HepG2 (cell line): ENCODE measurements around the gene RAB36. TPM values are rescaled to one million over a fixed set of nuclear protein-coding genes. Genes with fewer than 3 reads are reported as not detected.

ENCODE experiments used
- ATAC-seq: fragments of 200-7000 bp; cut with Tn5 transposase; 3 replicates; pipeline ENCODE4 v1.9.1; 2020; ENCODE audit warnings: mild to moderate bottlenecking, moderate library complexity
- BruUV-seq: library from RNA; stranded (reverse); fragments of 400-500 nt; replicated peaks from 2 replicates; lab custom pipeline; 2021; lab: Mats Ljungman, UMichigan
- CTCF ChIA-PET: fragments of 300-600 bp; formaldehyde crosslinking; extraction: SDS; loops from one replicate; lab custom pipeline; 2021; ENCODE audit warnings: low total read pairs, inconsistent platforms, low intra/inter-chr PET ratio; lab: Yijun Ruan, JAX
- POLR2A ChIA-PET: fragments of 350-600 bp; sonication (Branson Sonifier 250); formaldehyde crosslinking; loops from one replicate; lab custom pipeline; 2020; ENCODE audit warnings: antibody characterized with exemption, inconsistent platforms; lab: Yijun Ruan, JAX
- DNase-seq: peaks from one replicate; pipeline ENCODE4 v3.0.0-alpha.2; 2015; ENCODE audit warnings: low spot score
- FAIRE-seq: peaks from 3 replicates; lab custom pipeline; 2011; peaks lifted over from hg19 to GRCh38; lab: Jason Lieb, UNC
- H2AFZ ChIP-seq: one replicate; pipeline ENCODE4 v1.6.1; 2011; ENCODE audit warnings: low read length, inconsistent platforms
- H3K27ac ChIP-seq: fragments of 300-600 bp; 3 replicates; pipeline ENCODE4 v1.8.0; 2011; ENCODE audit warnings: mixed run types, mild to moderate bottlenecking, mixed read lengths, low read length, inconsistent platforms; ENCODE audit not compliant: insufficient read depth; ENCODE audit errors: extremely low read length
- H3K27me3 ChIP-seq, 2 experiments: fragments of 200-600 bp in 1 of 2; 2 replicates in 1 of 2; 3 replicates in 1 of 2; pipeline versions ENCODE4 v1.6.0 to v1.8.0; 2011; ENCODE audit warnings: low read length in 2 of 2, mild to moderate bottlenecking in 2 of 2, moderate library complexity in 2 of 2, inconsistent platforms in 1 of 2; ENCODE audit not compliant: insufficient read depth in 2 of 2, control insufficient read depth in 1 of 2
- H3K36me3 ChIP-seq, 2 experiments: fragments of 200-600 bp in 1 of 2; replicated peaks in 1 of 2; 2 replicates in 1 of 2; 3 replicates in 1 of 2; pipeline versions ENCODE4 v1.5.1 to v1.8.0; 2011; ENCODE audit warnings: low read length in 2 of 2, inconsistent platforms in 1 of 2; ENCODE audit not compliant: insufficient read depth in 2 of 2, control insufficient read depth in 1 of 2
- H3K4me1 ChIP-seq: 2 replicates; pipeline ENCODE4 v1.5.1; 2012; ENCODE audit warnings: low read length, inconsistent platforms; ENCODE audit not compliant: insufficient read depth
- H3K4me2 ChIP-seq: 2 replicates; pipeline ENCODE4 v1.6.0; 2011; ENCODE audit warnings: low read depth, low read length, inconsistent platforms
- H3K4me3 ChIP-seq, 3 experiments: fragments of 200-600 bp in 1 of 3; sonication (generic), shearing (Covaris generic) in 1 of 3; replicated peaks in 1 of 3; 2 replicates each; pipeline ENCODE4 v1.5.1; 2011 to 2016; ENCODE audit warnings: low read length in 3 of 3, inconsistent platforms in 2 of 3, low read depth in 2 of 3, mild to moderate bottlenecking in 2 of 3, control low read depth in 1 of 3, mixed read lengths in 1 of 3; ENCODE audit not compliant: insufficient read depth in 1 of 3
- H3K79me2 ChIP-seq: one replicate; pipeline ENCODE4 v1.6.1; 2011; ENCODE audit warnings: low read length, inconsistent platforms; ENCODE audit not compliant: insufficient read depth
- H3K9ac ChIP-seq: 2 replicates; pipeline ENCODE4 v1.6.0; 2011; ENCODE audit warnings: mild to moderate bottlenecking, low read depth, low read length, inconsistent platforms; ENCODE audit not compliant: insufficient read depth
- H3K9me3 ChIP-seq: 2 replicates; pipeline ENCODE4 v1.5.1; 2012; ENCODE audit warnings: mild to moderate bottlenecking, low read length
- H4K20me1 ChIP-seq: 2 replicates; pipeline ENCODE4 v1.6.0; 2011; ENCODE audit warnings: inconsistent platforms, mild to moderate bottlenecking, low read length, moderate library complexity; ENCODE audit not compliant: insufficient read depth
- BCL6 ChIP-seq: IDR thresholded peaks from 2 replicates; pipeline ENCODE4 v1.6.1; 2016; ENCODE audit warnings: missing genetic modification reagents, missing compliant biosample characterization
- FOXA3 ChIP-seq: IDR thresholded peaks from 2 replicates; pipeline ENCODE4 v1.6.1; 2016; ENCODE audit warnings: missing genetic modification reagents, missing compliant biosample characterization
- HOXA9 ChIP-seq: sonication (generic); formaldehyde crosslinking; IDR thresholded peaks from 2 replicates; pipeline ENCODE4 v1.8.1; 2022; ENCODE audit warnings: missing genetic modification reagents, mild to moderate bottlenecking, moderate library complexity, borderline replicate concordance
- SRSF4 ChIP-seq: fragments of 200-400 bp; formaldehyde crosslinking; IDR thresholded peaks from one replicate; pipeline ENCODE4 v1.6.1; 2018; ENCODE audit warnings: mild to moderate bottlenecking, low read depth, low read length, moderate library complexity; ENCODE audit not compliant: poor library complexity, severe bottlenecking
- WGBS: methylation state at CpG from one replicate; pipeline ENCODE4 v1.1.6; 2017; ENCODE audit warnings: low lambda C conversion rate; 5-methylcytosine and 5-hydroxymethylcytosine counted together
- in situ Hi-C: cut with HindIII; loops from 2 replicates; pipeline ENCODE4 v1.10.0; 2017; ENCODE audit warnings: low pct_unique_long_range_greater_than_20kb; ENCODE audit not compliant: extremely low pct_ligation_motif_present
- intact Hi-C: fragments of 100-400 bp; cut with micrococcal nuclease; formaldehyde crosslinking; loops from one replicate; pipeline ENCODE4 v1.10.0; 2022; ENCODE audit not compliant: unreplicated experiment
- polyA plus RNA-seq, 8 experiments: library from polyadenylated mRNA; depleted of rRNA in 3 of 8; stranded (reverse) in 7 of 8; unstranded in 1 of 8; fragments of >200 nt; fragmentation: Illumina TruSeq in 4 of 8; extraction: Trizol in 4 of 8; gene quantifications; 2 replicates each; pipeline versions ENCODE4 v1.2.1 to v1.2.3, GENCODE V29; 2011 to 2016; ENCODE audit warnings: low read depth in 4 of 8, missing spikeins in 1 of 8, mixed read lengths in 1 of 8; ENCODE audit not compliant: insufficient read depth in 1 of 8
- total RNA-seq, 5 experiments: library from RNA; depleted of rRNA; stranded (reverse); fragments of >200 nt; fragmentation: Illumina TruSeq; extraction: Trizol; gene quantifications; 2 replicates each; pipeline ENCODE4 v1.2.3, GENCODE V29; 2016; ENCODE audit warnings: low read depth in 1 of 5
- TF ChIP-seq, protein P1 (sequence below): sonication (generic); formaldehyde crosslinking; IDR thresholded peaks from 2 replicates; pipeline ENCODE4 v1.4.0; 2020; ENCODE audit warnings: mild to moderate bottlenecking, missing genetic modification reagents
- TF ChIP-seq, protein P2 (sequence below): sonication (generic); formaldehyde crosslinking; IDR thresholded peaks from 2 replicates; pipeline ENCODE4 v1.4.0; 2020; ENCODE audit warnings: mild to moderate bottlenecking, missing genetic modification reagents
- TF ChIP-seq, protein P3 (sequence below): sonication (generic); formaldehyde crosslinking; IDR thresholded peaks from 2 replicates; pipeline ENCODE4 v1.4.0; 2020; ENCODE audit warnings: missing genetic modification reagents

Gene RAB36
- total and polyA plus RNA-seq, 2 of the 13 experiments (the other 11 are each of a cell fraction or from before 2014, with no cell fraction given): 0.24 to 0.86 TPM

DNA sequence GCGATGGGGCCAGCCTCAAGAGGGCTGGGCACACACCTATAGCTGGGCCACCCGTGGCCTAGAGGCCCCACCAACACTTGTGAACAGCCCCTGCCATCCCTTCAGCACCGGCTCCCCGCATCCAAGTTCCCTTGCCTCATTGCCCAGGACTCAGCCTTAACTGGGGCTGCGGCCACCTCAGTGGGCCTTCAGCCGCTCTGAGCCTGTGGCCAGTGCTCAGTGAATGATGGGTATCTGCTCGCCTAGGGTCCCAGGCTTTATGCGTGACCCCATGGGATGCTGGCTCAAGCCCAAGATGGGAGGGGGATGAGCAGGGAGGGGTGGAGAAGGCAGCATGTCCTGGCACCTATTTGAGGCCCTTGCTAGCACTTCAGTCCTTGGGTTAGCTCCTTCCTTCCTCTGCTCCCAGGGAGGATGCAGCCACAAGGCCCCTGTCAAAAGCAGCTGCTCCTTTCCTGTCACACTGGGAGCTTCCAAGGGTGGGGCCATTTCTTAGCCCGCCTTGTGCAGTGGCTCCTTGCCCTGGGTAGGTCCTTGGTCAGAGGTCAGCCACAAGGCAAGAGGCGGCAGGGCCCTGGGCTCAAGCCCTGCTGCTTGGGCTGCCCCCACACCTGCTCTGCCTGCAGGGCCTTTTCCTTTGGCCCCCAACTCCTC lies 43.1 kb upstream of the RAB36 start (continued):
- TF ChIP-seq, protein P1, sequence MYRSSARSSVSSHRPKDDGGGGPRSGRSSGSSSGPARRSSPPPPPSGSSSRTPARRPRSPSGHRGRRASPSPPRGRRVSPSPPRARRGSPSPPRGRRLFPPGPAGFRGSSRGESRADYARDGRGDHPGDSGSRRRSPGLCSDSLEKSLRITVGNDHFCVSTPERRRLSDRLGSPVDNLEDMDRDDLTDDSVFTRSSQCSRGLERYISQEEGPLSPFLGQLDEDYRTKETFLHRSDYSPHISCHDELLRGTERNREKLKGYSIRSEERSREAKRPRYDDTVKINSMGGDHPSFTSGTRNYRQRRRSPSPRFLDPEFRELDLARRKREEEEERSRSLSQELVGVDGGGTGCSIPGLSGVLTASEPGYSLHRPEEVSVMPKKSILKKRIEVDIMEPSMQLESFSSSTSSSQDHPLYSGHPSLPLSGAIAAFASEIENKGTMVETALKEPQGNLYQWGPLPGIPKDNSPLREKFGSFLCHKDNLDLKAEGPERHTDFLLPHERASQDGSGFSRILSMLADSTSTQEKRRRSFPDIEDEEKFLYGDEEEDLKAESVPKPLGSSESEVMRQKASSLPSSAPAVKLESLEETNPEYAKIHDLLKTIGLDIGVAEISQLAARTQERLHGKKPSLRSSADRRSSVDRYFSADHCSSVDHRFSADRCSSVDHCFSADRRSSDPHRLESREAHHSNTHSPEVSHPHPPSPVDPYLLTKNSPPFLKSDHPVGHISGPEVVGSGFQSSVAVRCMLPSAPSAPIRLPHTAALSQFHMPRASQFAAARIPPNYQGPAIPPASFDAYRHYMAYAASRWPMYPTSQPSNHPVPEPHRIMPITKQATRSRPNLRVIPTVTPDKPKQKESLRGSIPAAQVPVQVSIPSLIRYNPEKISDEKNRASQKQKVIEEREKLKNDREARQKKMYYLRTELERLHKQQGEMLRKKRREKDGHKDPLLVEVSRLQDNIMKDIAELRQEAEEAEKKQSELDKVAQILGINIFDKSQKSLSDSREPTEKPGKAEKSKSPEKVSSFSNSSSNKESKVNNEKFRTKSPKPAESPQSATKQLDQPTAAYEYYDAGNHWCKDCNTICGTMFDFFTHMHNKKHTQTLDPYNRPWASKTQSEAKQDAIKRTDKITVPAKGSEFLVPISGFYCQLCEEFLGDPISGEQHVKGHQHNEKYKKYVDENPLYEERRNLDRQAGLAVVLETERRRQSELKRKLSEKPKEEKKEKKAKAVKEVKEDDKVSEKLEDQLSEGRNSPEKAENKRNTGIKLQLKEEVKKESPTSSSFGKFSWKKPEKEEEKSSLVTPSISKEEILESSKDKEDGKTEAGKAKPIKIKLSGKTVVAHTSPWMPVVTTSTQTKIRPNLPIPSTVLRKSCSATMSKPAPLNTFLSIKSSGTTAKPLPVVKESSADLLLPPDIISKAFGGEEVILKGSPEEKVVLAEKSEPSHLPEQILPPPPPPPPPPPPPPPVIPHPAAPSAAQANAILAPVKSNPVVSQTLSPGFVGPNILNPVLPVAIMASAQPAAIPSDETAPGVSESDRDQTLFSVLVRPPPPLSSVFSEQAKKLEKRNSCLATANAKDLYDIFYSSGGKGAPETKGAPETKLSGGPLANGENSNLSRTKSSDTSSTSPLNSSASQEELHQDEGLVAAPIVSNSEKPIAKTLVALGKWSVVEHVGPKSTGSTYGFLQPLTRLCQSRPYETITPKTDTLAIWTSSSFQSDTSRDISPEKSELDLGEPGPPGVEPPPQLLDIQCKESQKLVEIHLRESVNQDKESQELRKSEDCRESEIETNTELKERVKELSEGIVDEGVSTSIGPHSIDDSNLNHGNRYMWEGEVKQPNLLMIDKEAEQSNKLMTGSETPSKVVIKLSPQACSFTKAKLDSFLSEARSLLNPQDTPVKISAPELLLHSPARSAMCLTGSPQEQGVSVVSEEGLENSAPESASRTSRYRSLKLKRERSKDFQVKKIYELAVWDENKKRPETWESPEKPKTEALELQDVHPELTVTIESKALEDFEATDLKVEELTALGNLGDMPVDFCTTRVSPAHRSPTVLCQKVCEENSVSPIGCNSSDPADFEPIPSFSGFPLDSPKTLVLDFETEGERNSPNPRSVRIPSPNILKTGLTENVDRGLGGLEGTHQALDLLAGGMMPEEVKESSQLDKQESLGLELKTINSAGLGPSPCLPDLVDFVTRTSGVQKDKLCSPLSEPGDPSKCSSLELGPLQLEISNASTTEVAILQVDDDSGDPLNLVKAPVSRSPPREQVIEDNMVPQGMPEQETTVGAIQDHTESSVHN (CRISPR knock-in tag): no peak
- TF ChIP-seq SRSF4: no peak

DNA sequence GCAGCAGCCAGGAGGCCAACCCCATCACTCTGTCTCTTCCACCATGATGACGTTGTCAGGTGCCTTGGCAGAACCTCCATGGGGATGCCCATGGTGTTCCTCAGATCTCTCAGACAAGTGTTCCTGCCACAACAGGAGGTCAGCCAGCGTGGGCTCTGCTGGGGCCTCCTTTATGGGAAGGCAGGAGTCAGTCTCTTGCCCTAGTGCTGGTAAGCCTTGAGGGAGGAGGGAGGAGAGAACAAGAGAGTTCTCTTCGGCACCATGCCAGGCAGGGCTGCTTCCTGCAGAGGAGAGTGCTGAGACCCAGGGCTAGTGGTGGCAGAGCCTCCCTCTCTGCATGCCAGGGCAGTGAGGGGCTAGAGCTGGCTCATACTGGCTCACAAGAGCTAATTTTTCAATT lies 42.5 kb upstream of the RAB36 start:
- intact Hi-C loops: no loop called here
- Histone ChIP-seq H3K36me3 (peaks cover 7 to 16% of the 10 kb centered on the region in 2 experiments; a peak in 4 of 5 replicates), H3K27ac (no peak overlapping the region), H3K4me2 (no peak overlapping the region), H4K20me1 (no peaks in the 10 kb centered on the region), H3K9me3 (no peaks in the 10 kb centered on the region), H3K4me3 (no peak overlapping the region), H2AFZ (no peak overlapping the region), H3K9ac (no peak overlapping the region), H3K4me1 (peaks cover 10% of the 10 kb centered on the region; the same call in 1 of the 2 replicates), H3K79me2 (no peaks in the 10 kb centered on the region), H3K27me3 (no peaks in the 10 kb centered on the region)
- ATAC-seq (no peak), DNase-seq (no peak), FAIRE-seq (no peak)
- ChIA-PET CTCF (no interaction called here), POLR2A (no interaction called here)
- TF ChIP-seq BCL6 (CRISPR knock-in tag) (no peak), FOXA3 (CRISPR knock-in tag) (no peak), HOXA9 (CRISPR knock-in tag) (no peak)
- TF ChIP-seq, protein P2, sequence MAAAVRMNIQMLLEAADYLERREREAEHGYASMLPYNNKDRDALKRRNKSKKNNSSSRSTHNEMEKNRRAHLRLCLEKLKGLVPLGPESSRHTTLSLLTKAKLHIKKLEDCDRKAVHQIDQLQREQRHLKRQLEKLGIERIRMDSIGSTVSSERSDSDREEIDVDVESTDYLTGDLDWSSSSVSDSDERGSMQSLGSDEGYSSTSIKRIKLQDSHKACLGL (CRISPR knock-in tag): no peak
- TF ChIP-seq, protein P3, sequence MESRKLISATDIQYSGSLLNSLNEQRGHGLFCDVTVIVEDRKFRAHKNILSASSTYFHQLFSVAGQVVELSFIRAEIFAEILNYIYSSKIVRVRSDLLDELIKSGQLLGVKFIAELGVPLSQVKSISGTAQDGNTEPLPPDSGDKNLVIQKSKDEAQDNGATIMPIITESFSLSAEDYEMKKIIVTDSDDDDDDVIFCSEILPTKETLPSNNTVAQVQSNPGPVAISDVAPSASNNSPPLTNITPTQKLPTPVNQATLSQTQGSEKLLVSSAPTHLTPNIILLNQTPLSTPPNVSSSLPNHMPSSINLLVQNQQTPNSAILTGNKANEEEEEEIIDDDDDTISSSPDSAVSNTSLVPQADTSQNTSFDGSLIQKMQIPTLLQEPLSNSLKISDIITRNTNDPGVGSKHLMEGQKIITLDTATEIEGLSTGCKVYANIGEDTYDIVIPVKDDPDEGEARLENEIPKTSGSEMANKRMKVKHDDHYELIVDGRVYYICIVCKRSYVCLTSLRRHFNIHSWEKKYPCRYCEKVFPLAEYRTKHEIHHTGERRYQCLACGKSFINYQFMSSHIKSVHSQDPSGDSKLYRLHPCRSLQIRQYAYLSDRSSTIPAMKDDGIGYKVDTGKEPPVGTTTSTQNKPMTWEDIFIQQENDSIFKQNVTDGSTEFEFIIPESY (CRISPR knock-in tag): no peak
- BruUV-seq: no TSS peak
- WGBS: 100% methylated on average over 3 of the region's 3 CpGs
- in situ Hi-C loops: no loop called here
